CD4-positive, alpha-beta T cell treated with Interleukin-15 for 1 hour (primary cell): Measurements from ENCODE around the gene CYP27C1.
"Not testable (repeated sequence)": the region's sequence is repeated elsewhere in the genome, so short reads cannot be mapped to it uniquely, and the experiment has no call there.

Source experiments
- DNase-seq: peaks from one replicate; pipeline ENCODE4 v3.0.0-alpha.2; 2020

Gene CYP27C1

DNA sequence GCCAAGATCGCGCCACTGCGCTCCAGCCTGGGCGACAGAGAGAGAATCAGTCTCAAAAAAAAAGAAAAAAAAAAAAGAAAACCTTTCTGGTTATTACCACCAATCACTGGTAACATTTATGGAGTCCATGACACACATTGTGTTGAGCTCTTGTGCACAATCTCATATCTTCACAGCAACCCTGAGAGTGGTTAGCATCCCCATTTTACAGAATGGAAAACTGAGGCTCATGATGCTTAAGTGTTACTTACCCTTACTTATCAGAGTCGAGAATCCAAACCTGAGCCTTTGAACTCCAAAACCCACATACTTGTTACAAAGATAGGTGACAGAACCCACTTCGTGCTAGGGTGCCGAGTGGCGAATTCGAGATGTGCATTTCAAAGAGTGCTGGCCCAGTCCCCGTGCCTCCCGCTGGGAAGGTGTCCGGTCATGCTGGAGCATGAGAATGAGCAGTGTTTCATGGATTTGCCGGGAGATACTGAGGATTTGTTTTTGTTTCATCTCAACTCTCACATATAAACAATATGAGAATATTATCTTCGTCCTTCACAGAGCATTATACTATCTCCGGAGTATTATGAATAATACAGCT, 50.9 kb downstream of the CYP27C1 start:
- no peak for DNase-seq

DNA sequence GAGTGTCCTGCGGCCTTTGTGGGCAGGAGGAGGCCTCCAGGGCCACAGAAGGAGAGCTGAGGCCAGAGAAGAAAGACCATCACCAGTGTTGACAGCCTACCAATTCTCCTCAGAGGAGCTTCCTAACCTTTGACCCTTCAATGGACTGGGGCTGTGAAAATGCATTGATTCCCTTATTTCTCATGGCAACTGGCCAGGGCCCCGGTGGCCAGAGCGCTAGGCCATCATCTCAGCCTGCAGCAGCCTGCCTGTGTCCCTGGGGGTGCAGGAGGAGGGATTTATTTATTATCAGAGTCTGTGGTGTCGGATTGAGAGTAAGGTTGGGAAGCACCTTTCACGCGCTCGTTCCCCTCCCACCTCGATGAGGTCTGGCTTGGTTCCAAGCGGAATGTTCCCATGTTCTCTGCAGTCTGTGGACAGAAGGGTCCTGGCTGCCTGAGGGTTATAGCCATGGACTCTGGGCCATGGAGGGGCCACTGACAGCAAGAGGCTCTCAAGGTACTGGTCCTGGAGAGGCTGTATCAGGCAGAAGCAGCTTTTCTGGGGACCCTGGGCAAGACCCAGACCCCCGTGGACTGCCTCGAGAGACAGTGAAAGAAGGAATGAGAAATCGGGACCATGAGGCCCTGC, 53.8 kb downstream of the CYP27C1 start:
- DNase-seq: no peak

GRCh38 chr2:127165539-127165935, 54.6 kb downstream of the CYP27C1 start:
- no peak for DNase-seq

- no peak for DNase-seq
Observed at GRCh38 chr2:127164761-127165538, 55.1 kb downstream of the CYP27C1 start.

- no peak for DNase-seq
Observed at GRCh38 chr2:127163921-127164320, 56.2 kb downstream of the CYP27C1 start.

- not testable (repeated sequence) for DNase-seq
Observed at GRCh38 chr2:127163090-127163406, 57.1 kb downstream of the CYP27C1 start.

DNA sequence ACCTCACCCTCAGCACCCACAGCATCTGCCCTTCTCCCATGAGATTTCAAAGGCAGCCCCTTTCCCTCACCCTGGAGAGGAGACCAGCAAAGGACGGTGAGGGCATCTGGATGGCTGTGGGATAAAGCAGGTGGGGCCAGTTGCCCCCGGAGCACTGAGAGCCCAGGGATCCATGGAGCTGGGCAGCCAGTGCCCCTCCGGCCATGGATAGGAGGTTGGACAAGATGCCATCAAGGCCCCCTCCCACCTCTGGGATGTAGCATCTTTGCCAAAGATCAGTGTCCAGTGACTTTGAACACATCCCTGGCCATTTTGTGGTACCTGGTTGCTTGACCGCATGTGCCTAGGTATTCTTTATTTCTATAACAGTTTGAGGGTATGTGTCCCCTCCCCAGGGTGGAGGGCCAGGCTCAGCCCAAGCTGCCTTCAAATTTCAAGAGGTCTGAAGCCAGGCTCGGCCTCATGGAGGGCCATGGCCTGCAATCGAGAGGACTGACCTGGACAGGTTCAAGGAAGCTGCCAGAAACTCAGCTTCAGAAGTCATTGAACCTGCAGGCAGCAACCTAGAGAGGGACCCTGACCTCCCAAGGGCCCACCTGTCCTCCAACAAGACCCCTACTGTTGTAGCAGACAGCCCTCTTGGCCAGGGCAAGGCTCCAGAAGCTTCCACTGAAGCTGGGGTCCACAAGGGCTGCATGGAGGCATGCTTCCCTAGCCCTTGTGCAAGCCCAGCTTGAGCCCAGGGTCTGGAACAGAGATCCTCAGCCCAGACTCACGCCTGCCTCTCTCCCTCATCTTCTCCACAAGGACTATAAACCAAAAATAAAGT, 57.6 kb downstream of the CYP27C1 start:
- DNase-seq: no peak

GRCh38 chr2:127161176-127162136, 58.6 kb downstream of the CYP27C1 start:
- no peak for DNase-seq

DNA sequence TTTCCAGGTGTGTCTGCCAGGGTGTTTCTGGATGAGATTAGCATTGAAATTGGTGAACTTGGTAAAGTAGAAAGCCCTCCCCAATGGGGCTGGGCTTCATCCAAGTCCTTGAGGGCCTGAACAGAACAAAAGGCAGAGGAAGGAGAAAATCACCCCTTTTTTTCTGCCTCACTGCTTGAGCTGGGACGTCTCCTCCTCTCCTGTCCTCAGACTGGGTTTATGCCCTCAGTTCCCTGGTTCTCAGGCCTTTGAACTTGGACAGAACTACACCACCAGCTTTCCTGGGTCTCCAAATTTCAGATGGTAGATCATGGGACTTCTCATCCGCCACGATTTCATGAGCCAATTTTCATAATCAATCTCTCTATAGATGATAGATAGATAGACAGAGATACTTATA, 59.4 kb downstream of the CYP27C1 start:
- no peak for DNase-seq

DNA sequence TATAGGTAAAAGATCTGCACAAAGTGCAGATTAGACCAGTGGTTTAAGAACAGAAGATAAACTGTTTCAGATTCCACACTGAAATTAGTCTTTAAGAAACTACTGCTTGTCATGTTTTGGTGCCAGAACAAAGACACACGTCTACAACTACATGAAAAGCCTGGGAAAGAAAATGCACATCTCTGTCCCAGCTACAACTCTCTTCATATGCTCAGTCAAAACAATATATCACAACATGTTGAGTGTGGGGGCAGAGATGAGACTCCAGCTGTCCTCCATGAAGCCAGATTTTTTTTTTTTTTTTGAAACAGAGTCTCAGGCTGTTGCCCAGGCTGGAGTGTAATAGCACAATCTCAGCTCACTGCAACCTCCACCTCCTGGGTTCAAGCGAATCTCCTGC, 60.6 kb downstream of the CYP27C1 start:
- no peak for DNase-seq

- peak; percentile 30 for DNase-seq
Observed at GRCh38 chr2:127158614-127159290, 61.3 kb downstream of the CYP27C1 start.

DNA sequence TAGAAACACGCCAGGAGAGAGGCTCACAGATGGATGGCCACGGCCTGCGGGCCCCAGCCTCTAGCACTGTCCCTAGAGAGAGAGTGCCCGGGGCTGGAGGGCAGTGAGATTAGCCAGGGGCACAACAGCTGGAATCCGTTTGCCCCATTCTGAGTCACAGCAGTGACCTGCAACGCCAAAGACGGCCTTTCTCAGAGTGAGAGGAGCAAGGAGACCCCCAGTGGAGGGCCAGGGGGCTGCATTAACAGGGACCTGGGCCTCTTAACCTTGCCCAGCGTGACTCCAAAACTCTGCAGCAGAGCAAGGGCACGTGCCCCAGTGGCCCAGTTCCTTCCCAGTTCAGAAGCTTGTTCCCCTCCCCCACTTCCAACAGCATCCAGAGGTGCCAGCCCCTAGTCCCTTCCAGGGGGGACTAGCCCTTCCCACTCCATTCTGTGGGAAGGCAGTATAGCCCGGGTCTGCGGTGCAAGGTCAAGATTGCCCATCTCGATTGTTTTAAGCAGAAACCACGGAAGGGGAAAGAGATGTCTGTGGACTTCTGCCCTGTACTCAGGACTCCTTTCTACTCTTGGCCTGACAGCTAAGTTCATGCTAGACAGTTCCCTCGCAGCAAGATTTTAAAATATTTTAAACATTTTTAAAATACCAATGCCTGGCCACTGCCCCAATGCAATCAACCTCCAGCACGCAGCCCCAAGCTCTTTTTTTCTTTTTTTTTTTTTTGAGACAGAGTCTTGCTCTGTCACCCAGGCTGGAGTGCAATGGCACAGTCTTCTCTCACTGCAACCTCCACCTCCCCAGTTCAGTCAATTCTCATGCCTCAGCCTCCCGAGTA, 62.2 kb downstream of the CYP27C1 start:
- no peak for DNase-seq

GRCh38 chr2:127157114-127157513, 63.0 kb downstream of the CYP27C1 start:
- no peak for DNase-seq

GRCh38 chr2:127155947-127156346, 64.2 kb downstream of the CYP27C1 start:
- DNase-seq: no peak

DNA sequence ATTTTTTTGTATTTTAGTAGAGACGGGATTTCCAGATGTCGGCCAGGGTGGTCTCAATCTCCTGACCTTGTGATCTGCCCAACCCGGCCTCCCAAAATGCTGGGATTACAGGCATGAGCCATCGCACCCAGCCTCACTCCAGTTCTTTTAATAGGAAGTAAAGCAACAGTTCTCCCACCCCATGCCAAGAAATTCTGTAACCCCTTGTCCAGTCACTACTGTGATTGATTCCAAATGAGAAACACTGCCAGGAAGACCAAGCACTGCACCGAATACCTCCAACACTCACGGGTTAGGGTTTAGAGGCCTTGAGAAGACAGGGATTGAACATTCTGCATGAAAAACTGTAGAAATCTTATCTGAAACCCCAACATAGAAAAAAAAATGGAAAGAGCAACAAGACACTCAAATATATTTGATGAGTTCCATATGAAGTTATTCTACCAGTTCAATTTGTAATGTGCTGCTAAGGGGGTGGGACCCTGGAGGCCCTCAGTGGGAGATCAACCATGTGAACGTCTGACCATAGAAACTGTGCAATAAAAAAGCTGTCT, 65.0 kb downstream of the CYP27C1 start:
- no peak for DNase-seq

GRCh38 chr2:127154396-127154795, 65.7 kb downstream of the CYP27C1 start:
- DNase-seq: no peak

GRCh38 chr2:127153691-127154158, 66.4 kb downstream of the CYP27C1 start:
- DNase-seq: no peak

GRCh38 chr2:127150996-127151395, 69.1 kb downstream of the CYP27C1 start:
- no peak for DNase-seq

- DNase-seq: no peak
Observed at GRCh38 chr2:127149384-127149783, 70.7 kb downstream of the CYP27C1 start.

DNA sequence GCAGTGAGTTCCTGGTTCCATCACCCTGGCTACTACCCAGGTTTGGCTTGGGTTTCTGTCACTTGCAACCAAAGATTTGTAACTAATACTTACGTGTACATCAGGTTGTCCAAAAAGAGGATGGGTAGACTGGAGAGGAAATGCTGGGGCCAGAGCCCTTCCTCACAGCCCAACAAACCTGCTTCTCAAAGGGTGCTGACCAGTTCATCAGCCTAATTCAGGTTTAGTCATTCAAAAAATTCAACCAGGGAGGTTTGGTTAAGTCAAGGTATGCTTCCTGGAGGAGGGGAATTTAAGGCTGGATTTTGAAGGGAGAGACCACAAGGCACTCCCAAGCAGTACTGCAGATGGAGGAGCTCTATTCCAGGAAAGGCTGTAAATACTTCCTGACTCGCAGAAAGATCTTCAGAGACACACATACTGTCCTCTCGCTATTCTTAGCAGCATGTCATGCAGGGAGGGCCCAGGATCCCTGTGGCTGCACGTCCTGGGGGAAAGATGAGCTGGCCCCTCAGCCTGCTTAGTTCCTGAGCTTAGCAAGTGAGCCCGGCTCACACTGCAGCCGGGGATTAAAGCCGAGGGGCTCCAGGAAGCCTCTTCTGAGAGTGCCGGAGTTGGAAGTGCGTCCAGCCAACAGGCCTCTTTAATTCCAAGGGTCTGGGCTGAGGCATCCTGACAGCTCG, 73.1 kb downstream of the CYP27C1 start:
- no peak for DNase-seq
